GM18907 (cell line): ENCODE measurements around the gene CLSTN3.

Experiments
- ATAC-seq: cut with Tn5 transposase; IDR thresholded peaks from one replicate; pipeline ENCODE4 v1.9.1; 2021; ENCODE audit warnings: mild to moderate bottlenecking, moderate library complexity; ENCODE audit not compliant: unreplicated experiment

Gene CLSTN3

DNA sequence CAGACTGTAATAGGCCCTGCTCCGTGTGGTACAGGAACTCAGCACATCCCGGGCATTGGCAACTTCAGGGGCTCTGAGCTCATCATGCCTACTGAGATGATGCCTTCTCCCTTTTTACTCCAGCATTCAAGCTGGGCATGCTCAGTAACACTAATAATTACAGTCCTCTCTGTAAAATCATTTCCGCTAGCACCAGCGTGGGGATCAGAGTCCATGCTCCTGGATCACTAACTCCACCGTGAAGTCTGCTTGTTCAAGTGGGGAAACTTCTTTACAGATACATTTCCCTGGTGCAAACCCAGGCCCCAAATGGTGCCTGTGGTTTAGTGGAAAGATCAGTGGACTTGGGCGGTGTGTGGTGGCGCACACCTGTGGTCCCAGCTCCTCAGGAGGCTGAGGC lies 16.7 kb downstream of the CLSTN3 start:
- no peak for ATAC-seq

DNA sequence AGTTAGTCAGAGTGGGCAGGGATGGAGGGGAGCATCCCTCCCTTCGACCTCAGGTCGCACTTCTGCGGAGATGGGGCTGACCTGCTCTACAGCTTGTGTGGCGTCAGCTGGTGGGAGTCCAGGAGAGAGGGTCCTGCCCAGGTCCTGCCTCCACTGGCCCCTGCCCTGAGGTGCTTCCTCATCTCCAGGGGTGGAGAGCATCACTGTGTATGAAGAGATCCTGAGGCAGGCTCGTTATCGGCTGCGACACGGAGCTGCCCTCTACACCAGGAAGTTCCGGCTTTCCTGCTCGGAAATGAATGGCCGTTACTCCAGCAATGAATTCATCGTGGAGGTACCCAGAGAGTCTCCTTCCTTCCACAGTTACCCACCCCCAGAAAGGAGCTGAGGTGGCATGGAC lies 20.2 kb downstream of the CLSTN3 start:
- ATAC-seq = no peak

DNA sequence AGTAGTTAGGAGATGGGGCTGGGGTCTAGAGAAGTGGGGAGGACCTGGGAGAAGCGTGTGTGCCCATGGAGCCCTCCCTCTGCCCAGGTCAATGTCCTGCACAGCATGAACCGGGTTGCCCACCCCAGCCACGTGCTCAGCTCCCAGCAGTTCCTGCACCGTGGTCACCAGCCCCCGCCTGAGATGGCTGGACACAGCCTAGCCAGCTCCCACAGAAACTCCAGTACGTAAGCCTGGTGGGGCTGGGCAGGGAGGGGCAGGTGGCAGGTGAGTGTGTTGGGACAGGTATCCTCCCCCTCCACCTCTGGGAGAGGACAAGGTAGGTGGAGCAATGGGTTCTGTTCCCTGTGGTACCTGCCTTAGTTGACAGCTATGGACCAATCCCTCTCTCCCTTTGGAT lies 20.7 kb downstream of the CLSTN3 start:
- ATAC-seq = no peak

DNA sequence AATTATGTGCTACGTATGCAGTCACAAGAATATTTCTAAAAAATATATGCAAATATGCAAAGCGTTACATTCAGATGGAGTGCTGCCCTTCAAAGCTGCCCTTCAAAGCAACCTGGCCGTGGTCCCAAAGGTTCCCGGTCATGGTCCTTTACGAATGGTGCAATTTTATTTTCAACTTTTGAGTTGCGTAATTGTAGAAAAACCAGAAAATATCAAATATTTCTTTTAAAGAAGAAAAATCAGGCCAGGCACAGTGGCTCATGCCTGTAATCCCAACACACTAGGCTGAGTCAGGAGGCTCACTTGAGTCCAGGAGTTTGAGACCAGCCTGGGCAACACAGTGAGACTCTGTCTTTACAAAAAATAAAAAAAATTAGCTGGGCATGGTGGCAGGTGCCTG lies 21.4 kb downstream of the CLSTN3 start:
- ATAC-seq = no peak

DNA sequence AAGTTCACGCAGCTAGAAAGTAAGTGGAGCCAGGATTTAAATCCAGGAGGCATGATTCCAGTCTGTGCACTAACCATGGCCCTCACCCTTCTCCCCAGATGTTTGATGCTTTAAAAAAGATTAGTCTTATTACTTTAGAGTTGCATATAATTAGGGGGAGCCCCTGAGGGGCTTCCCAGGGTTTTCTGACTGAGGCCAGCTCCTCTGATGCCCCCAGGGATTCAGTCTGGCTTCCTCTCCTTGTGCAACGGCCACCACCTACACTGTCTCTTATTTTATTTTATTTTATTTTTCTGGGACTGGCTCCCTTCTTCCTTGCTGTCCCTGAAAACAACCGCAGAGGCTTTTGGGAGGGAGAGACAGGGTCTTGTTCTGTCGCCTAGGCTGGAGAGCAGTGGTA lies 22.6 kb downstream of the CLSTN3 start:
- no peak for ATAC-seq

DNA sequence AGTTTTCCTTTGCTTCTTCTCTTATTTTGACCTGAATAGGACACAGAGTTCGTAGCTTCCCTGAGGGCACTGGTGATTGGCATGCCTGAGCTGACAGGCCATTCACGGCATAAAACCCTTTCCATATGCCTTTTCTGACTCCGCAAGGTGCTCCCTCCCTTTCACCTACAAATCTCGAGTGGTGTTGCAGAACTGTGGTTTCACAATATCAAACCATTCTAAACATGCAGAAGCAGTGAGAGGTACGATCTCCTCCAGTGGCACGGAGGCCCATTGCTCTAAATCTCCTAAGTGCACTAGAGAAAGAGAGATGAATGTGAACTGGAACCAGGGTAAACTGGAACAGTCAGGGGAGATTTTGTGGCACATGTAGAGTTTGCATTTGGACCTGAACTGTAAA lies 23.9 kb downstream of the CLSTN3 start:
- ATAC-seq = no peak

DNA sequence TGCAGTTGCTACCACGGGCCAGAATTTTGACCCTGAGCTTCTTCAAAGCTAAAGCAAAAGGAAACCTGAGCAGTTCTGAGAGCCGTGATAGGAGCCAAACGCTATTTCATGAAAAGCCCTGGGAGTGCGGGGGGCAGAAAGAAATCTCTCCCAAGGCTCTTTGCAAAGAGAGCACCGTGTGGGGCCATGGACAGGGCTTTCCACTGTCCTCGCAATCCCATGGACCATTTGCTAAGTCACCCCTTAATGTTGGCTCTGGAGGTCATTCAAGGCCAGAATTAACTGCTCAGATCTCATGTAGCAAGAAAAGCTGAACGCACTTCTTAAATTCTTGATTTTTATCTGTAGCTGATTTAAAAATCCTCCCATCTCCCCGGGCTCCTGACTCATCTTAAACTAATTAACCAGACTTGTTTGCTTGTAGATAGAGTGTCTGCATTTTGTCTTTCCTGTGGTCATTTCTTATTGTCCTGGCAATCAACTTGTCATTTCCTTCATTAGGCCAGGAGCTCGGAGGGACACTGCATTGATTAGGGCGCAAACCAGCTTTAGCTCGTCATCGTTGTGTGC lies 24.8 kb downstream of the CLSTN3 start:
- no peak for ATAC-seq

DNA sequence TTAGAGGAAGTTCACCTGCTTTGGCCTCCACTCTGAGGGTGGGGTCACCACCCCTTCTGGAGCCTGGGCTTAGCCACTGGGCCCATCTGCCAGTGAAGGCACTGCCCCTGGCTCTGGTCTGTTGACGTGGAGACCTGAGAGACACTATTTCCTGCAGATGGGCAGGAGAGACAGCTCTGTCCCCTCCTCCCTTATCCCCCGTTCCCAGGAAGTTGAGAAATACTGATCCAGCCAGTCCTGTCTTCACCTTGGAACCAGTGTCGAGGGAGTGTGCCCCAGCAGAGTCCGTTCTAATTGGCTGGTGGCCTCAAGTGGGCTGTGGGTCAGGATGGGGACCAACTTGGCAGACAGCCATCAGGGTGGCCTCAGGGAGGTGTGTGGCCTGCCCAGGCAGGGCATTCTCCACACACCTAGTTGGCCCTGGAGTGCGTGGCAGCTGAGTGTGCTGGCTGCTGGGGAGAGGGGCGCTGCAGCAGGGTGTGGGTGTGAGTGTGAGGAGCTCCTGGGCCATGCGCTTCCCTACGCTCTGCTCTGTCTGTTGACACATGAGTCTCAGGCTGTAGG lies 25.4 kb downstream of the CLSTN3 start:
- ATAC-seq = no peak

DNA sequence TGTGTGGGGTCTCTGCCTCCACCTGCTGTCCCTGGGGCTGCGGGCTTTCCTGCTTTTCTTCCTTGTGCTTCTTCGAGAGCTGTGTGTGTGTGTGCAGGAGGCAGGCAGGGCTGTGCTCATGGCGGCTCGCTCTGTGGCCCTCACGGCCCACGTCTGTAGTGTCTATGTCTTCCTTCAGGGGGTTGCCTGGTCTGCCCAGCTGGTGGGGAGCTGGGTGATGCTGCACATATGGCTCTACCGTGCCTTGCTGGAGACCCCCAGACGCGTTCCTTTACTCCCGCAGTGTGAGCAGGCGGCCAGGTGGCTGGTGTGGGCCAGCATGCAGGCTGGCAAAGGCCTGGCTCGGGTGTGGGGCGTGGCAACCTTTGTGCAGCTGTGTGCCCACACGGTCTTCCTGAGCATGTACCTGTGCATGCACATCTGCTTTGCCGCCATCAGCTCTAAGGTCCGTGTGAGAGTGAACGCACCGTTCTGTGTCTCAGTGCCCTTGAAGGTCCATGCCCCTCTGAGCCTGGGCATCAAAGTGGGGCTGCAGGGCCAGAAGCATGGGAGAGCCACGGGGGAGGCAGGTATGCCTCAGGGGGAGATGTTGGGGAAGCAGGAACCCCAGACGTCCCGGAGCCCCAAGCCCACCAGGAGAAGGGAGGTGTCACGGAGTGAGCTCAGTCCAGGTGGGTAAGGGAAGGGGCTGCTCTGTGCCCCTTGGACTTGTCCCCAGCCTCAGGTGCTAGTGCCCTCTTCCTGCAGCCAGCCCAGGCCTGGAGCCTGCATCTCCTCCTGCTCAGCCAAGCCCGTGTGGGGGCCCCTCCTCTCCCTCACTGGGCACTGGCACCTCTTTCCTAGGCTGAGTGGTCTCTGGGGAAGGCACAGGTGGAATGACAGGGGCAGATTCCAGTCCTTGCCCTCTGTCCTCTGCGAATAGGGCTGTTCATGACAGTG lies 26.4 kb downstream of the CLSTN3 start:
- ATAC-seq = no peak

DNA sequence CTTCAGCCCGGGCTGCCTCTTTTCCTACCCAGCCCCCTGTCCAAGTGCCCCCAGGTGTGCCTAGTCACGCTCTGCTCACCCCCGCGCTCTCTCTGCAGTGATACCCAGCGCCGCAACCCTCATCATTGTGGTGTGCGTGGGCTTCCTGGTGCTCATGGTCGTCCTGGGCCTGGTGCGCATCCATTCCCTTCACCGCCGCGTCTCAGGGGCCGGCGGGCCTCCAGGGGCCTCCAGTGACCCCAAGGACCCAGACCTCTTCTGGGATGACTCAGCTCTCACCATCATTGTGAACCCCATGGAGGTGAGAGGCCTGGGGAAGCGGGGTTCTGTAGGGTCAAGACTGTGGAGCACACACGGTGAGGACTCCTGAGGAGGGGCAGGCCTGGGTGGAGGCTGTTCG lies 27.2 kb downstream of the CLSTN3 start:
- no peak for ATAC-seq

DNA sequence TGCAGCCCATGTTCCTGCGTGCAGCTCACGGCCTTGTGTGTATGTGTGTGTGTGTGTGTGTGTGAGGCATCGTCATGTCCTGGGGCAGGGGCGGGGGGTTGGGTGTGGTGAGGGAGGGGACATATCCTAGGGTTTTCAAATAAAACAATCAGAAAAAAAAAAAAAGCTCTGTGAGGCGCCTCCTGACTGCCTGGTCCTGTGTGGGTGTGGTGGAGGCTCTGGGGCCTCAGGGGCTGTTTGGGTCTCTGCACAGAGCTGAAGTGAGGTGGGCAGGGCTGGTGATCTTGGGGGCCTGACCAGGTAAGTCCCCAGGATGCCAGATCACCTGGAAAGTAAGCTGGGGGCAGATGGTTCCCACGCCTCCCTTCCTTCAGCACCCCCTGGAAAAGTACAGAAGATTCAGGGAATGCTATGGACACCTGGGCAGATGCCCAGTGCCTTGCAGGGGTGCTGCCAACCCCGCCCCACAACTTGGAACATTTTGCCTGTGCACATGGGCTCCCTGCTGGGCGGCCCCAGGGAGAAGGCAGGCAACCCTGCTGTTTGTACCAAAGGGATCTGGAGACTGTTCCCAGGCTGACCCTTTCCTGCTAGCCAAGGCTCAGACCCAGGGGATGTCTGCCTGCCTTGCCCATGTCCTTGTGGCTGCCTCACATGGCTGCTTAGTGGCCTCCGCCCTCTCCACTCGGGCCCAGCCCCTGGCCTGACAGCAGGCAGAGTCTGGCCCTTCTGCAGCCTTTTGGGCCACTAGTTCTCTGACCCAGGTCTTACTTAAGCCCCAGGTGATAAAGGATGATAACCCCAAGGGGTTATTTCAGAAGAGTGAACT lies 28.8 kb downstream of the CLSTN3 start:
- ATAC-seq = no peak

DNA sequence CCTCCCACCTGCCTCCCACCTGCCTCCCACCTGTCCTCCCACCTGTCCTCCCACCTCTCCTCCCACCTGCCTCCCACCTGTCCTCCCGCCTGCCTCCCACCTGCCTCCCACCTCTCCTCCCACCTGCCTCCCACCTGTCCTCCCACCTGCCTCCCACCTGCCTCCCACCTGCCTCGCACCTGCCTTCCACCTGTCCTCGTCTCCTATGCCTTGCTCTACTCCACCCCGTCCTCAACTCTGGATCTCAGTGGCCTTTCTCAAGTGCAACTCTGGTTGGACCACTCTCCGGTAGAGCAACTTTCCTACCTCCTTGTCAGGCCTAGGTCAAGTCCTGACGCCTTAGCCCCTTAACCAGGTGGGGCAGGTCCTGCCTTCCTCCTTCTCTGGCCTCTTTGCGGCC lies 30.0 kb downstream of the CLSTN3 start:
- no peak for ATAC-seq

DNA sequence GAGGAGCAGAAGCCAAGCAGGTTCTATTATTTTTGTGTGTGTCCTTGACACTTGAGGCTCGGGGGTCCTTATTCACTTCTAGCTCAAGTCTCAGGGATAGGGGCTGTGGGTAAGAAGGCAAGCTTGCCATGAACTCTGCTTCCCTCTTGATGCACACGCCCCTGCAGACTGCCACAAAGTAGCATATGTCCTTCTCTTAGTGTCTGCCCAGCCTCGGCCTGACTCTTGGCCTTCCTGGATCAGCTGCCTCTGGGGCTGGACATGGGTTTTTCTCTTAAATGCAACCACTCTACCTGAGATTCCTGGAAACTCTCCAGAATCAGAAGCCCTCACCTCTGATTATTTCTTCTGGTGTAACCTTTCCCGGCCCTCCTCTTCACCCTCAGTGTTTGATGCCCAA lies 31.2 kb downstream of the CLSTN3 start:
- no peak for ATAC-seq

DNA sequence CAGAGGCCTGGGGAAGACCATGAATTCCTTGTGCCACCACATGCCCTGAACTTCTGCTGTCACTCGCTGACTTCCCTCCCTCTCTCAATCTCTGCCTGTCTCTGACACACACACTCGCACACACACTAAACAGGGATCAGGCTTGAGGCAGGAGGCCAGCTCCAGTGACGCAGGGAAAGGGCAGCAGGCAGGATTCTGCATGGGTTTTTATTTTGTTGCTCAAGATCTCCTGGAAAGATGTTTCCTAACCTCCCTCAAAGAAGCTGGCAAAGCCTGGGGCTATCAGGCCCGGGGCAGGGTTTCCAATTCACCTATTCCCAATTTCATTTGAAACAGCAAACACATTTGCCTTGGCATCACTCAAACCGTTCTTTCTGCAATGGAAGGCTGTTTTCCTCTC lies 31.6 kb downstream of the CLSTN3 start:
- ATAC-seq = no peak

DNA sequence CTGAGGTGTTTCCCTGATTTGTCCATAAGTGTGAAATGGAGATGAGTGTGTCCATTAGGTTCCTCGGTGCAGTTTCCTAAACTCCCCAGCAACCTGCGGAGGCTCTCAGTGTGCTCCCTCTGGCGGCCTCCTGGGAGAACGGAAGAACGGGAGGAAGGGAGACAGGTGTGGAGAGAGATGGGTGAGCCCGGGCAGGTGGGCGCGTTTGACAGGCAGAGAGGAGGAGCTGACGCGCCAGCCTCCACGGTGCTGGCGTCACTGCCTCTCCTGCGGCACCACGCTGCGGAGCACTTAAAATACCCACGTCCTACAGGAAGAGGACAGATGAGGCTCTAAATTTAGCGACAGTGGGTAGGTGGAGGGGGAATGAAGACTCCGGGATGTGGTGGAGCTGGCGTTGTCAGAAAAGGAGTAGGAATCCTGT lies 32.5 kb downstream of the CLSTN3 start:
- ATAC-seq = no peak

DNA sequence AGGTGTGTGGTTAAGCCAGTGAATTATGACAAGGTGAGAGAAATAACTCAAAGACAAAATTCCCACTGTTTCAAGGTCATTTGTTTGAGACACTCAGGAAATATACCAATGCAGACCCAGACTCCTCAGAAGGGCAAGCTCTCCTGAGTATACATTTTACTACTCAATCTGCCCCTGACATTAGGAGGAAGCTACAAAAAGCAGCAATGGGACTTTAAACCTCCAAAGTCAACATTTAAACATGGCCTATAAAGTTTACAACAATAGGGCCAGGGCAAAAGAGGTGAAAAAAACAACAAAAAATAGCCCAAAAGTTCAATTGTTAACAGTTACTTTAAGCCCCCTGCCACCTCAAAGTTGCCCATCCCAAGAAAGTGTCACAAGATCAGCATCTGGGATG lies 39.8 kb downstream of the CLSTN3 start:
- ATAC-seq = no peak

DNA sequence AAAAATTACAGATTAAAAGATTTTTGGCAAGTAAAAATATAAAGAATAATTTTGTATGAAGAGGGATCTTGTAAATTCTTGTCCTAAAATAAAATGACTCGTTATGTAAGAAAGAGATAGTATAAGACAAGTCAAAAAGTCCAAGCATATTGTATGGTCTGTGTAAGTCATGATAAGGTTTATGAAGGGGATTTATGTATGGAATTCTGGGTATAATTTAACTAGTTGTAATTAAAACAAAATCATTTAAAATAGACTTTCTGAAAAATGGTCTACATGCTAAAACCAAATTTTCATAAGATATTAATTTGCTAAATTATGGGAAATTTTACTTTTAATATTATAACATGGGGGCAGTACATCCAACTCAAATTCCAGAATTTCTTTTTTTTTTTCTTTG lies 41.7 kb downstream of the CLSTN3 start:
- no peak for ATAC-seq

DNA sequence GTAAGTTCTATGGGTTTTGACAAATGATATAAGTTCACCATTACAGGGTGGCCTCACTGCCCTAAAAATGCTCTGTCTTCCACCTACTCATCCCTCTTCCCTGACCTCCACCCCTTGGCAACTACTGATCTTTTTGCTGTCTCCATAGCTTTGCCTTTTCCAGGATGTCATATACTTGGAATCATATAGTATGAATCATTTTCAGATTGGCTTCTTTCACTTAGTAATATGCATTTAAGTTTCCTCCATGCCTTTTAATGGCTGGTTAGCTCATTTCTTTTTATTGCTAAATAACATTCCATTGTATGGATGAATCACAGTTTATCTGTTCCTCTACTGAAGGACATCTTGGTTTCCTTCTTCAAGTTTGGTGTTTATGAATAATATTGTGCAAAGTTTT lies 45.3 kb downstream of the CLSTN3 start:
- ATAC-seq = no peak

DNA sequence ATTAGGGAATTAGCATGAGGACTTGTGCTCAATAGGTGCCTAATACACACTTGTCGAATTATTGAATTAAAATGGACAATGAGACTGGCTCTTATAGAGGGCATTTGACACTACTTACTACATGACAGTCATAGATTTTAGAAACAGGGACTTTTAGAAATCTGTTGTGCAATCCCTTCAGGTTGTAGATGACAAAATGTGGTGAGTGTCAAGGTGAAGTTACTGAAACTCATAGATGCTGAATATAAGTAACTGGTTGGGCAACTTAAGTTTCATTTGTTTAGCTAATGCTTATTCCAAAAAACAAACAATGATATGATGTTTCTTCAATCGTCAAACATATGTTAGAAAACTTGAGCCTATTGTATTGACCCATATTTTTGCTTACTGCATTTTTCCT lies 46.4 kb downstream of the CLSTN3 start:
- no peak for ATAC-seq

DNA sequence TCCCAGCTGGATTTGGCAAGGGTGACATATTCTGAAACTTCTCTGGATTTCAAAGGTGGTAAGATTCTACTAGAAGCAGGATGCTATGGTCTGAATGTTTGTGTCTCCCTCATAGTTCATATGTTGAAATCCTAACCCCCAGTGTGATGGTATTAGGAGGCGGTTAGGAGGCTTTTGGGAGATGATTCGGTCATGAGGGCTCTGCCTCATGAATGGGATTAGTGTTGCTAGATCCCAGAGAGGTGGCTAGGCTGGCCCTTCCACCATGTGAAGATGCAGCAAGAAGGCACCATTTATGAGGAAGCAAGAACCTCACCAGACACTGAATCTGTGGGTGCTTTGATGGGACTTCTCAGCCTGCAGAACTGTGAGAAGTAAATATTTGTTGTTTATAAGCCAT lies 48.3 kb downstream of the CLSTN3 start:
- ATAC-seq = no peak

DNA sequence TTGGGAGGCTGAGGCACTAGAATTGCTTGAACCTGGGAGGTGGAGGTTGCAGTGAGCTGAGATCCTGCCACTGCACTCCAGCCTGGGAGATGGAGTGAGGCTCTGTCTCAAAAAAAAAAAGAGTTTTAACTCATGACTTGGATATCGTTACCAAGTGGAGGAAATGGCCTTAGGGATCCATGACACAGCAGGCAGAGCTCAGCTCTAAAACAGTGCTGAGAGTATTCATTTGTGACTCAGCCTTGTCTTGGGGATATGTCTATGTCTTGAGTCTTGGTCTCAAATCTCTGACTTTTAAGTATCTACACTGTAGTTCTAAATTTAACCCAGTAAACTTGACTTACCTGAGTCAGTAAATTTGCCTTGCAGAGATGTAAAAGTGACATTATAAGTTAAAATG lies 50.5 kb downstream of the CLSTN3 start:
- no peak for ATAC-seq
